GM12892 (cell line): ENCODE measurements around the gene TSPY9. TPM values are rescaled to one million over a fixed set of nuclear protein-coding genes. Genes with fewer than 3 reads are reported as not detected.
"Not testable (repeated sequence)": the region's sequence is repeated elsewhere in the genome, so short reads cannot be mapped to it uniquely, and the experiment has no call there.

Source experiments
- DNase-seq: peaks from one replicate; pipeline ENCODE4 v3.0.0; 2011; ENCODE audit not compliant: insufficient read length
- FAIRE-seq: peaks from 2 replicates; lab custom pipeline; 2011; peaks lifted over from hg19 to GRCh38; lab: Jason Lieb, UNC
- polyA plus RNA-seq: library from polyadenylated mRNA; unstranded; fragments of >200 nt; gene quantifications from one replicate; pipeline ENCODE4 v1.2.1, GENCODE V29; 2012; ENCODE audit warnings: missing spikeins, inconsistent platforms; ENCODE audit not compliant: missing spikeins

Gene TSPY9
- not detected for polyA plus RNA-seq

DNA sequence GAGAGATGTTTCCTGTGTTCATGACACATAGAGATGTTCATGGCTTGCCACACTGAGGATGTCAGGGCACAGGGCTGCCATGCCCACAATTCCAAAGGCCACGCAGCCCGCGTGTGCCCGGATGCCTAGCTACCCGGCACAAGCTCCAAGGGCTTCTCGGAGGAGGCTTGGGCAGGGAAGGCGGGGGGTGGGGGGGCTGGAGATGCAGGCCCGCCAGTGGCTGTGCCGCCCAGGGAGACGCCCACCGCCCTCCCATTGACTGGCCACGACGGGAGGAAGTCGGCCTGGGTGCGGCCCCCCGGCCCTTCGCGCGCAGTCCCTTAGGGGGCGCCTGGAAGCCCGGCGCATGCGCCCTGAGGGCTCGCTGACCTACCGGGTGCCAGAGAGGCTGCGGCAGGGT, at the start of gene TSPY9:
Gene TSPY9, plus strand, starts transcription at position 301 of the 400 bp plus-strand sequence. Its CDS starts 46 bp downstream, at position 347.
- not testable (repeated sequence) for DNase-seq, FAIRE-seq

DNA sequence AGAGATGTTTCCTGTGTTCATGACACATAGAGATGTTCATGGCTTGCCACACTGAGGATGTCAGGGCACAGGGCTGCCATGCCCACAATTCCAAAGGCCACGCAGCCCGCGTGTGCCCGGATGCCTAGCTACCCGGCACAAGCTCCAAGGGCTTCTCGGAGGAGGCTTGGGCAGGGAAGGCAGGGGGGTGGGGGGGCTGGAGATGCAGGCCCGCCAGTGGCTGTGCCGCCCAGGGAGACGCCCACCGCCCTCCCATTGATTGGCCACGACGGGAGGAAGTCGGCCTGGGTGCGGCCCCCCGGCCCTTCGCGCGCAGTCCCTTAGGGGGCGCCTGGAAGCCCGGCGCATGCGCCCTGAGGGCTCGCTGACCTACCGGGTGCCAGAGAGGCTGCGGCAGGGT, 20.4 kb upstream of the TSPY9 start, which contains the start of gene TSPY1:
Gene TSPY1, plus strand, starts transcription at position 301 of the 400 bp plus-strand sequence. Its CDS starts 46 bp downstream, at position 347.
- not testable (repeated sequence) for FAIRE-seq, DNase-seq

DNA sequence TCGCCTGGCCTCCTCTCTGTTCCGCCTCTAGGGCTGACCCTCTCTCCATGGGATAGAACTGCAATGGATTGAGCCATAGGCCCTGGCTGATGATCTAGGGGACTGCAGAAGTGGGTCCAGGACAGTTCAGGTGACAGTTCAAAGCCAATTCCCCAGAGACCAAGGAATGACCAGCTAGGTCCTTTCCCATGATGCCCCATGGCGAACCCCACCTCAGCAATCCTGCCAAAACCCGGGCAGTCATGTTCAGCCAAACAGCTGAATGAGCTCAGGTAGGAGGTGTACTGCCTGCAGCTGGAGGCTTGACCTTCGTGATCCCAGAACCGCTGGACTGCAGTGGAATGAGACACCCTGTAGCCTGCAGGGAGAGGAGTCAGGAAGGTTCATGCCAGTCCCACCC, 17.3 kb downstream of the TSPY9 start:
- DNase-seq, FAIRE-seq: not testable (repeated sequence)

- not testable (repeated sequence) for DNase-seq, FAIRE-seq
These were observed 29.2 kb downstream of the TSPY9 start for GRCh38 chrY:9516287-9516686.

GRCh38 chrY:9527580-9527979, 40.5 kb downstream of the TSPY9 start, which contains the start of gene TSPY10:
TSS of gene TSPY10 (plus strand) at chrY:9527880. CDS start at chrY:9527926, 46 bp downstream.
- FAIRE-seq, DNase-seq: not testable (repeated sequence)
